Parathyroid adenoma (tissue), 2 donors: ENCODE results near the gene CC2D1A.
A peak's percentile ranks its signal among the peaks of the same experiment; 100 is the strongest.

ENCODE experiments used
- H2AFZ ChIP-seq: fragments of 300-600 bp; sonication (generic); one replicate; pipeline ENCODE4 v1.7.0; 2017; ENCODE audit warnings: antibody characterized with exemption, mild to moderate bottlenecking
- H3K27ac ChIP-seq: fragments of 300-600 bp; sonication (generic); one replicate; pipeline ENCODE4 v1.7.0; 2017
- H3K27me3 ChIP-seq: fragments of 300-600 bp; sonication (generic); one replicate; pipeline ENCODE4 v1.7.0; 2017; ENCODE audit warnings: low read length; ENCODE audit not compliant: control insufficient read depth, insufficient read depth
- H3K36me3 ChIP-seq: fragments of 300-600 bp; sonication (generic); one replicate; pipeline ENCODE4 v1.7.0; 2017; ENCODE audit warnings: low read length; ENCODE audit not compliant: control insufficient read depth, insufficient read depth
- H3K4me1 ChIP-seq: fragments of 300-600 bp; sonication (generic); one replicate; pipeline ENCODE4 v1.7.0; 2017; ENCODE audit warnings: control low read depth
- H3K4me2 ChIP-seq: fragments of 300-600 bp; sonication (generic); one replicate; pipeline ENCODE4 v1.7.0; 2017; ENCODE audit warnings: low read length
- H3K4me3 ChIP-seq: fragments of 300-600 bp; sonication (generic); one replicate; pipeline ENCODE4 v1.7.0; 2017; ENCODE audit warnings: low read depth, low read length
- H3K79me2 ChIP-seq: fragments of 300-600 bp; sonication (generic); one replicate; pipeline ENCODE4 v1.7.0; 2017; ENCODE audit warnings: control low read depth
- H3K9ac ChIP-seq: fragments of 300-600 bp; sonication (generic); one replicate; pipeline ENCODE4 v1.7.0; 2017; ENCODE audit warnings: mild to moderate bottlenecking
- H3K9me3 ChIP-seq: fragments of 300-600 bp; sonication (generic); one replicate; pipeline ENCODE4 v1.7.0; 2017; ENCODE audit warnings: low read length; ENCODE audit not compliant: control insufficient read depth
- TF ChIP-seq, protein P1 (sequence below): fragments of 300-600 bp; sonication (generic); IDR thresholded peaks from one replicate; pipeline ENCODE4 v1.7.0; 2017; ENCODE audit warnings: antibody characterized with exemption, mild to moderate bottlenecking
- donor health status: primary hyperparathyroidism.

Gene CC2D1A

DNA sequence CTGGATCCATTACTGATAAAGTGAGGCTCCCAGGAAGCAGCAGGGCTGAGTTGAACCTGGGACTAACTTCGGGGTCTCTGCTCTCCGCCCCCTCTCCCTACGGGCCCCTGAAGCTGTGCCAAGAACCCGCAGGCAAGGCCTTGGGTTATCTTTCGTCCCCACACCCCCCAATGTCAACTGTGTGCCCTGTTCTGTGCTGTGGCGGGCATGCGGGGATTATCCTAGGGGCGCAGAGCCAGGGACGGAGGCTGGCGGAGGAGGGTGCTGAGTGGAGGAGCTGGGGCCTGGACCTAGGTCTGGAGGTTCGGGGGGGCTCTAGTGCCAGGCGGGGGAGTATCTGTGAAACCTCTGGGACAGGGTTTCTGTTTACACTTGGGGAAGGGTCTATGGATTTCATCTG is 73.7 kb downstream of the CC2D1A start:
- H3K9ac ChIP-seq = no peak overlapping the region
- H3K79me2 ChIP-seq = peaks cover 3% of the 10 kb centered on the region
- H3K4me2 ChIP-seq = peak overlapping the region; percentile 70
- H3K4me1 ChIP-seq = peaks cover 49% of the 10 kb centered on the region
- peak overlapping the region; percentile 40 for H3K27ac ChIP-seq
- peak overlapping the region; percentile 42 for H2AFZ ChIP-seq
- H3K9me3 ChIP-seq = no peaks in the 10 kb centered on the region
- peak overlapping the region; percentile 38 for H3K4me3 ChIP-seq
- TF ChIP-seq, protein P1, sequence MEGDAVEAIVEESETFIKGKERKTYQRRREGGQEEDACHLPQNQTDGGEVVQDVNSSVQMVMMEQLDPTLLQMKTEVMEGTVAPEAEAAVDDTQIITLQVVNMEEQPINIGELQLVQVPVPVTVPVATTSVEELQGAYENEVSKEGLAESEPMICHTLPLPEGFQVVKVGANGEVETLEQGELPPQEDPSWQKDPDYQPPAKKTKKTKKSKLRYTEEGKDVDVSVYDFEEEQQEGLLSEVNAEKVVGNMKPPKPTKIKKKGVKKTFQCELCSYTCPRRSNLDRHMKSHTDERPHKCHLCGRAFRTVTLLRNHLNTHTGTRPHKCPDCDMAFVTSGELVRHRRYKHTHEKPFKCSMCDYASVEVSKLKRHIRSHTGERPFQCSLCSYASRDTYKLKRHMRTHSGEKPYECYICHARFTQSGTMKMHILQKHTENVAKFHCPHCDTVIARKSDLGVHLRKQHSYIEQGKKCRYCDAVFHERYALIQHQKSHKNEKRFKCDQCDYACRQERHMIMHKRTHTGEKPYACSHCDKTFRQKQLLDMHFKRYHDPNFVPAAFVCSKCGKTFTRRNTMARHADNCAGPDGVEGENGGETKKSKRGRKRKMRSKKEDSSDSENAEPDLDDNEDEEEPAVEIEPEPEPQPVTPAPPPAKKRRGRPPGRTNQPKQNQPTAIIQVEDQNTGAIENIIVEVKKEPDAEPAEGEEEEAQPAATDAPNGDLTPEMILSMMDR = no peak
- H3K27me3 ChIP-seq = no peaks in the 10 kb centered on the region
- H3K36me3 ChIP-seq = no peaks in the 10 kb centered on the region

DNA sequence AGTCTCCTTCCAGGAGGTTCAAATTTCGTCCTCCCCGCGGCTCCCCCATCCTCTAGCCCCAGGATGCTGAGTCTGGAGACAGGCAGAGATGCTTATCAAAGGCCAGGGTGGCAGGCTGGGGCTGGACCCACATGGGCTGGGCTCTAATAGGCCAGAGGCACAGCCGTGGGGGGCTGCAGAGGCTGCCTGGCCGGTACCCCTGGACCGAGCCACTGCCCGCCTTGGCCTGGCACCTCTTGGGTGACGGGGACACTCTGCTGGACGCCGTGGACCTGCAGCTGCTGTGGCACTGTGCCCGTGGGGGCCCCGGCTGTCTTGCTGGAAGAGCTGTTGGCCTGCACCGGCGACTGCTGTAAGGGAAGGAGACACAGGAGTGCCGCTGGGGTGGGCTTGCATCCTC is 74.3 kb downstream of the CC2D1A start:
- H3K4me3 ChIP-seq = no peak overlapping the region
- TF ChIP-seq, protein P1 = no peak
- peaks cover 56% of the 10 kb centered on the region for H3K4me1 ChIP-seq
- H2AFZ ChIP-seq = no peak overlapping the region
- H3K9me3 ChIP-seq = no peaks in the 10 kb centered on the region
- H3K27me3 ChIP-seq = no peaks in the 10 kb centered on the region
- peak overlapping the region; percentile 70 for H3K4me2 ChIP-seq
- H3K27ac ChIP-seq = peak overlapping the region; percentile 40
- no peak overlapping the region for H3K9ac ChIP-seq
- no peaks in the 10 kb centered on the region for H3K36me3 ChIP-seq
- peaks cover 3% of the 10 kb centered on the region for H3K79me2 ChIP-seq
